ENCODE data around the gene POFUT1. TPM values are rescaled to one million over a fixed set of nuclear protein-coding genes. Genes with fewer than 3 reads are reported as not detected.
"Not testable (repeated sequence)": the region's sequence is repeated elsewhere in the genome, so short reads cannot be mapped to it uniquely, and the experiment has no call there.

POFUT1 gene
- polyA plus RNA-seq, 1 donor: 25.7 TPM

DNA sequence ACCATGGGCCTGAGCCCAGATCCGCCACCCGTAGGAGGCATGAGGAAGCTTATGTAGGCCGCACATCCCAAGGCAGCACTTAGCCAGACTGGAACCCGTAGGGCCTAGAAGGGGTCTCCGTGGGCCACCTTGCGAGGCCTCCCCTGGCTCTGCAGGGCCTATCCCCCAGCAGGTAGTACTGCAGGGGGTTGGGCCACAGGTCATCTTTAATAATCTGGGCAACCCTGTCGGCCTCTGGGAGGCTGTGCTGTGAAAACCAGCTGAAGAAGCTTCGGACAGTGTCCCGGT is 18.6 kb upstream of the POFUT1 start:
- DNase-seq (ENCODE audit: low read depth): no peak

DNA sequence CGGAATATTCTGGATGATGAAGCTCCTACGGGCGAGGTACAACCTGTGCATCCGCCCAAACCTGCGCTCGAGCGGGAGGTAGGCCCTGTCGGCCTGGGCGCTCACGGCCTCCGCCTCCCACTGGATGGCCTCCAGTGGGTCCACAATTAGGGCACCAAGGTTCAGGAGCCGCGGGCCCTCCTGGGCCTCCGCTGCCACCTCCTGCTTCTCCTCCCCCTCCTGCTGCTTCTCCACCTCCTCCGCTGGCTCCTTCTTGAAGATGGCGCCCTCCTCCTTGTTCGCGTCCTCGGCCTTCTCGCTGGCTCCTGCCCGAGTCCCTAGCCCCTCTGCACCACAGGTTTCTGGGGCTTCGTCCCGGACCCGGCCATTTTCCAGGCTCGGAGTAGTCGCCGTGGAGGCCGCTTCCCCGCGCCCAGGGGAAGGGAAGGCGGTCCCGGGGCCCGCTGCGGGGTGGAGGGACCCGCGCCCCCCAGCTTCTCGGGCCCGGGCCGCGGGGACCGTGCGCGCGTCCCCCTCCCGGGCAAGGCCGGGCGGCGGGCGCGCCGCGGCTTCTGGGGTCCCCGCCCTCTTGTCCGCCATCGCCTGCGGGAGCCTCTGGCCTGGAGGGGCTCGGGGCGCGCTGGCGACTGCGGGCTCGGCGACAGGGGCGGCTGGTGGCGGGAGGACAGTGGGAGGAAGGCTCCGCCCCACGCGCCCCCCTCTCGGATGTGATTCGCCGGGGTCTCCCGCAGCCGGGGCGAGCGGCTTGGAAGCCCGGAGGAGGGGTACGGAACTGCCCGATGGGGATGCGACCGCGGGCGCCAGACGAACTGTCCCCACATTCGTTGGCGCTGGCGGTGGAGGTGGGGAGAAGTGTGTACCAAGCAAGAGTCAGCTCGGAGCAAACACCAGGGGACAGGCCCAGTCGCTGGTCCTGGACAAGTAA is 17.7 kb upstream of the POFUT1 start:
- no peak for DNase-seq (ENCODE audit: low read depth)

GRCh38 chr20:32190616-32191415 is 16.9 kb upstream of the POFUT1 start:
- no peak for DNase-seq (ENCODE audit: low read depth)

GRCh38 chr20:32191422-32191821 is 16.3 kb upstream of the POFUT1 start:
- DNase-seq (ENCODE audit: low read depth): no peak

- DNase-seq (ENCODE audit: low read depth): no peak
These were observed 15.8 kb upstream of the POFUT1 start for GRCh38 chr20:32191873-32192272.

DNA sequence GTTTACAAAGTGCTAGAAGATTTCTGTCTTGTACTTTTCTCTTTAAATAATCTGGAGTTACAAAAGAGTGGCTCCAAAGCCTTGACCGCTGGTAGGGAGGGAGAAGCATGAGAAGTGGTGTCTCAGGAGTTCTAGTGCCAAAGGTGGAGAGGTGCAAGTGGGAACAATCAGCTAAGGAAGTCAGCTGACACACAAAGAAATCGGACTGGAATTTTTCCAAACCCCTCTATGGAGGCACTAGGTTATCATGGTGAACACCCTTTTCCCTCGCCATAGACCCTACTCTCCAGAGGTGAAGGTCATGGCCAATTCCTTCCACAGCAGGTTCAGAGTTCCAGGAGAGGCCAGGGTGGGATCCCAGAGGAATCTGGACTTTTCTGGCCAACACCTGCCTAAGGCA is 15.0 kb upstream of the POFUT1 start:
- DNase-seq (ENCODE audit: low read depth): no peak

GRCh38 chr20:32193336-32193735 is 14.3 kb upstream of the POFUT1 start:
- not testable (repeated sequence) for DNase-seq (ENCODE audit: low read depth)

GRCh38 chr20:32193996-32194395 is 13.7 kb upstream of the POFUT1 start:
- no peak for DNase-seq (ENCODE audit: low read depth)

- DNase-seq (ENCODE audit: low read depth): no peak
These were observed 12.1 kb upstream of the POFUT1 start for GRCh38 chr20:32195581-32195980.

DNA sequence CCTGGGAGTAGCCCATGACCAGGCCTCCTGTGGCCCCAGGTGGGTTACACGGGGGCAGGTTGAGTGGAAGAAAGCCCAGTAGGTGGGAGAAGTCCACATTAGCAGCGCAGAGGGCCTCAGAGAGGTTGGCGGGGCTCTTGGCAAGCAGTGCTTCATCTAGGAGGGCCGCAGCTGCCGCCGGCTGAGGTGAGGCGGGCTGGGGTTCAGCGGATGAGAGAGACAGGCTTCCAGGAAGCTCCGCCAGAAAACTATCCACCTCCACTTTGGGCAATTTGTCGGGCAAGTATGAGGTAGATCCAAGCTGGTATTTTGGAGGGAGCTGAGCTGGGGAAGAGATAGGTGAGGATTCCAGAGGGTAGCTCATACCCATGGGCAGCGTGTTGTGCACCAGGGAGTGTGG is 11.1 kb upstream of the POFUT1 start:
- DNase-seq (ENCODE audit: low read depth): not testable (repeated sequence)

- not testable (repeated sequence) for DNase-seq (ENCODE audit: low read depth)
These were observed 10.5 kb upstream of the POFUT1 start for GRCh38 chr20:32197136-32197535.

GRCh38 chr20:32199006-32199405 is 8.7 kb upstream of the POFUT1 start:
- DNase-seq (ENCODE audit: low read depth): no peak

GRCh38 chr20:32201296-32201976 is 6.2 kb upstream of the POFUT1 start:
- DNase-seq (ENCODE audit: low read depth): no peak

DNA sequence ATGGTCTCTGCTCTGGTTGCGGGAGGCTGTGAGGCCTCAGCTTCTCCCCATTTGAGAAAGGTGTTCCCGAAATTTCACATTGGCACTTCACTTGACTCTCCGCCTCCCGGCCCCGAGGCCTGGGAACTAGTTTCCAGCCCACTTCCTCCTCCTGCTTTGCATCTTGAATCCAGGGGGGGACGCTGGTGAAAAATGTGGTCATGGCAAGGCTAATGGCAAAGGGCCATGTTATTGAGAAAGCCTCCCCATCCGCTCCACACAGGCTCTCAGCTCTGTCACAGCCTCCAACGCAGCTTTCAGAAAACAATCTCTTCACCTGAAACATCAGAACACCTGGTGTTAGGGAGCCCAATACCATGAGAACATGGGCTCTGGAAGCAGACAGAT is 5.7 kb upstream of the POFUT1 start:
- no peak for DNase-seq (ENCODE audit: low read depth)

GRCh38 chr20:32203356-32204204 is 4.1 kb upstream of the POFUT1 start:
- no peak for DNase-seq (ENCODE audit: low read depth)

DNA sequence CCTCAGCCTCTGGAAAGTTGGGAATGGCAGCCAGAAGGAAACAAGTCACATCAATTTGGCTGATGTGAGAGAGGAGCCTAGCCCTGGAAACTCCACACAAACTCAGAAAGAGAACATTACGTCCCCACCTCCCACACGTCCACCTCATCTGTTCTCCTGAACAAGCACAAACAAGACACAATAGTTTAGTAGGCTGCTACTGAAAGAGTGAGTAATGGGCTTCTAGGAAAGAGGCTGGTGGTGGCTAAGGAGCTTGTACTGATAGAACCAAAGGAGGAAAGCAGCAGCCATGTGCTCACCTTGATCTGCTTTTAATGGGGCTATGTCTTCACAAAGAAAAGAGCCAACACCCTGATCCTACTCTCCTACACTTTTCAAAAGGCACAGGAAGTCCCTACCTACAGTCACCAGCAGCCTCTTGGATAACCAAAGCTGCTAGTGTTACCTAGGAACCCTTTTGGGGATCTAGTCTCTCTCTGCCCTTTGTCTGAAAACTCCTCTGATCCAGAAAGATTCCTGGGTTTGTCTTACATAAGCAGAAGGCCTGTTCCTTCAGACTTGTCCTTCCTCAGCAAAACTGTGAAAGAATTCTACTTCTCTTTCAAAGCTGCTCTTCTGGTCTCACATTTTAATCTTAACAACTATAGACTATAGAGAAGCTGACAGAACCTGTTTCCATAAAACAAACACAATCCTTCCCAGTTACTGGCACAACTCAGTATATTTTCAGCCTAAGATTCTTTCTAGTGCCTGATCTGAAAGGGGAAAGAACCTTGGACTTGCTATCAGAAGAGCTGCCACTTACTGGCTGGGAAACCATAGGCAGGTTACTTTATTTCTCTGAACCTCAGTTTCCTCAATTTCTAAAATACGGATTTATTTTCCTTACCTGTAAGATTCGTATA is 3.2 kb upstream of the POFUT1 start:
- no peak for DNase-seq (ENCODE audit: low read depth)

GRCh38 chr20:32205110-32205842 is 2.4 kb upstream of the POFUT1 start:
- no peak for DNase-seq (ENCODE audit: low read depth)

- DNase-seq (ENCODE audit: low read depth): no peak
These were observed 1.6 kb upstream of the POFUT1 start for GRCh38 chr20:32205843-32206759.
